Stimulated activated CD4-positive, alpha-beta T cell treated with anti-CD3 and anti-CD28 coated beads, Interleukin-4, amount 100 ng/mL, for 24 hours (primary cell): ENCODE measurements around the gene SLC25A25.
"Not testable (repeated sequence)": the region's sequence is repeated elsewhere in the genome, so short reads cannot be mapped to it uniquely, and the experiment has no call there.

Experiments
- DNase-seq: peaks from one replicate; pipeline ENCODE4 v3.0.0-alpha.2; 2020

The SLC25A25 gene

DNA sequence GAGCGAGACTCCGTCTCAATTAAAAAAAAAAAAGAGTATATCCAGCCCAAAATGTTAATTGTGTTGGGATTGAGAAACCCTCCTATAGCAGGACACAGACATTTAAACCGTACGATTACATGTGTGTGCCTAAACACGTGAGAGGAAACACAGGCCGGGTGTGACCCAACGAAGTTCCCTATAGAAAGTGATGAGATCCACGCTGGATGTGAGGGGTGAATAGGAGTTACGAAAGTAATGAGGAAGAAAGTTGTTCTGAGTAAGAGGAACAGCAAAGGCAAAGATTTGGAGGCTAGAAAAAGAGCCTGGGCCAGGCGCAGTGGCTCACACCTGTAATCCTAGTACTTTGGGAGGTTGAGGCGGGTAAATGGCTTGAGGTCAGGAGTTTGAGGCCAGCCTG lies 14.5 kb upstream of the SLC25A25 start:
- DNase-seq: no peak

DNA sequence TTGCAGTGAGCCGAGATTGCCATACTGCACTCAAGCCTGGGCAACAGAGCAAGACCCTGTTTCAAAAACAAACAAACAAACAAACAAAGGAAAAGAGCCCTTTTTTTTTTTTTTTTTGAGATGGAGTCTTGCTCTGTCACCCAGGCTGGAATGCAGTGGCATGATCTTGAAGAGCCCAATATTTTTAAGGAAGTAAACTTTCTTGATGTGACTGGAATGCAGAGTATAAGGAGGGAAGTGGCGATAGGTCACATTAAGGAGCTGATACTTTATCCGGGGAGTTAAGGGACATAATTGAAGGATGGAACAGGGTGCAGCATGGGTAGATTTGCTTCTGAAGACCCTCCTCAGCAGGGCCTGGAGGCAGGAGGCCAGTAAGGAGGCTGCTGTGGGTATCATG lies 13.9 kb upstream of the SLC25A25 start:
- DNase-seq: no peak

DNA sequence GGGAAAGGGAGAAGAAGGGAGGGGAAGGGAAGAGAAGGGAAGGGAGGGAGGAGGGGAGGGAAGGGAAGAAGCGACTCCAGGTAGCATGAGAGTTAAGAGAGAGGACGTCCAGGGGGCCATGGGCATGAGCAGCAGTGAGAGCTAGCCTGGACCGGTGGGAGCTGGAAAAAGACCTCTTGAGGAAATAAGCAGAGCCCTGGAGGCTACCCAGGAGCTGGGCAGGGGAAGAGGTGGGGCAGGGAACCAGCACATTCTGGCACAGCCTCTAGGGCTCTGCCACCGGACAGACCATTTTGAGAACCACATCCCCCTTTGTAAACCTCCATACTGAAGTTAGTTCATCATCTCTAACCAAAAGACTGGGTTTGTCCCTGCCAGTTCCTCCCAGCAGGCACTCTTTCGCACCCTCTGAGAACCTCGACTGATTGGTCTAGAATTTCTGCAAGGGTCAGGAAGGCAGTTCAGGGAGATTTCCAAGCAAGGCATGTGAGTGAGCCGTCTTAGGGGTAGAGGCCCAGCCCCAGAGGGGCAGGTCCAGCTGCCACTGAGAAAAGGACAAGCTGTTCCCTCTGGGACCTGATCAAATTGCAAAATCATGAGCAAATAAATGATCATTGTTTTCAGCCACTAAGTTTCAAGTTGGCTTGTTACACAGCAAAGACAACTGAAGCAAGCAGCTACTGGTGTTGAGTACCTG lies 12.5 kb upstream of the SLC25A25 start:
- no peak for DNase-seq

DNA sequence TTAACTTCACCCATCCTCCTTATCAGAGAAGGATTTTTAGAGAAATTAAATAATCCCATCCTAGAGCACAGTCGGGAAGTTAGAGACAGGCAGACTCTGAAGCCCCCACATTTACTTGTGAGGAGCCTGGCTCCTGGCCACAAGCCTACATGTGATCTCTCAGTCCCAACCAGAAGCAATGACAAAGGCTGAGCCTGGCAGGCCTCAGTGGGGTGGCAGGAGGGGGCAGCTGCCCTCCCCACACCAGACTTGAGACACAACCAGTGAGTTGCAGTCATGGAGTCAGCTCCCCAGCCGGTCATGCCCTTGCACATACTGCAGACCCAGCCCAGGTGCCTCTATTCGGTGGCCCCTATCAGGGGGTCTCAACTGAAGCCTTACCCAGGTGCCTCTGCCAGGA lies 11.9 kb upstream of the SLC25A25 start:
- no peak for DNase-seq

DNA sequence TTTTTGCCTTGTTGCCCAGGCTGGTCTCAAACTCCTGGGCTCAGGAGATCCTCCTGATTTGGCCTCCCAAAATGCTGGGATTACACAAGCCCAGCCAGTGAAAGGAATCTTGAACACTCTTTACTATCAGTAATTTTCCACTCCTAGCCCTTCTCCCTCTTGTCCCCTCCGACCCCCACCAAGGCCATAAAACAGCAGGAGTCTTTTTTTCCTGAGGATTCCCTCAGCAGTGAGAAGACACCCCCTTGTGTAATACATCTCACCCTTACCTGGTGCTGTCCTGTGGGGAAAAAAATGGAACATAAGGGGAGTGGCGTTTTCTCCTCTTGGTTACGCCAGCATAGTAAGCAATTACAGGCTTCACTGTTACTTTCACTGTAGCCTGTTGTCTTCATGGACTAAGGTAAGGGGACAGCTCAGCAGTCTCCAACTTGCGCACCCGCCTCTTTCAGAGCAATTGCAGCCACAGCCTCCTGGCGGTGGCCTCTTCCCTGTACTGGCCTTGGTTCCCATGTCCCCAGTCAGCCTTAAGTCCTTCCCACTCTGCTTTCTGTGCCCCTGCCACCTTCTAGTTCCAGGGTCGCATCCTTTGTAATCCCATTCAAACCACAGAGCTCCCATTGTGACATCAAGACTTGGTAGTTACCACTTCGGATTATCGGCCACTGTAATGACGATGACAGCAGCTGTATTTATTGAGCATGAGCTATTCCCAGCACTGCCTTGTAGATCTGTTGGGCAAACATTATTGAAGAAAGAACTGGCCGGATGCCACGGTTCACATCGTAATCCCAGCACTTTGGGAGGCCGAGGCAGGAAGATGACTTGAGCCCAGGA lies 10.9 kb upstream of the SLC25A25 start:
- no peak for DNase-seq

DNA sequence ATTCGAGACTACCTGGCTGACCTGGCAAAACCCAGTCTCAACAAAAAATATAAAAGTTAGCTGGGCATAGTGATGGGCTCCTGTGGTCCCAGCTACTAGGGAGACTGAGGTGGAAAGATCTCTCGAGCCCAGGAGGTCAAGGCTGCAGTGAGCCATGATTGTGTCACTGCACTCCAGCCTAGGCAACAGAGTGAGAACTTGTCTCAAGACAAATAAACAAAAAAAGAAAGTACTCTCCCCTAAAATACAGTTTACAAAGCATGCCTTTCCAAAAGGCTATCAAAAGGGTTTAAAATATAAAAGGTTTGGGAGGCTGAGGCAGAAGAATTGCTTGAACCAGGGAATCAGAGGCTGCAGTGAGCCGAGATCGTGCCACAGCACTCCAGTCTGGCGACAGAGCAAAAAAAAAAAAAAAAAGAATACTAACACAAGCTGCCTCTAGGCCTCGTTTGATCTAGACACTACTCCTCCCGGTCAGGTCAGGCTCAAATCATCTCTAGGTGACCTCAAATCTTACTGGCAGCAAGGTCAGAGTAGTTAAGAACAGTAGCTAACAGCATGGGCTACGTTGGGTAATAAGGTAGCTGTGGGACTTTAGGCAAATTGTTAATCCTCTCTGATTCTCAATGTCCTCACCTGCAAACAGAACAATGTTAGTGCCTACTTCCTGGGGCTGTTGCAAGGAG lies 10.2 kb upstream of the SLC25A25 start:
- no peak for DNase-seq

DNA sequence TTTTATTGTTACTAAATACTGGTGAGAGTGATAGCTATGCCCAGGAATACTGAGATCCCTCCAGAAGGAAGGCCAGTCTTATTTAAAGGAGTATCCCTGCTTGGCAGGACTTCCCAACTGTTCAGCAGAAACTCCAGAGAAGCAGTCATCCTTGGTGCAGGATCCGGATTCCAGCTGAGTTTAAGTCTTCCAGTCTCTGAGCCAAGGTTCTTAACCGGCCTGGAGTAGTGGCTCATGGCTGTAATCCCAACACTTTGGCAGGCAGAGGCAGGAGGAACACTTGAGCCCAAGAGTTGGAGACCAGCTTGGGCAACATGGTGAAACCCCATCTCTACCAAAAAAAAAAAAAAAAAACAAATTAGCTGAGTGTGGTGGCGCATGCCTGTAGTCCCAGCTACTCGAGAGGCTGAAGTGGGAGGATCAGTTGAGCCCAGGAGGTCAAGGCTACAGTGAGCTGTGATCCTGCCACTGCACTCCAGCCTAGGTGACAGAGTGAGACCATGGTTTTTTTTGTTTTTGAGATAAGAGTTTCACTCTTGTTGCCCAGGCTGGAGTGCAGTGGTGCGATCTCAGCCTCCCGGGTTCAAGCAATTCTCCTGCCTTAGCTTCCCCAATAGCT lies 8.6 kb upstream of the SLC25A25 start:
- no peak for DNase-seq

DNA sequence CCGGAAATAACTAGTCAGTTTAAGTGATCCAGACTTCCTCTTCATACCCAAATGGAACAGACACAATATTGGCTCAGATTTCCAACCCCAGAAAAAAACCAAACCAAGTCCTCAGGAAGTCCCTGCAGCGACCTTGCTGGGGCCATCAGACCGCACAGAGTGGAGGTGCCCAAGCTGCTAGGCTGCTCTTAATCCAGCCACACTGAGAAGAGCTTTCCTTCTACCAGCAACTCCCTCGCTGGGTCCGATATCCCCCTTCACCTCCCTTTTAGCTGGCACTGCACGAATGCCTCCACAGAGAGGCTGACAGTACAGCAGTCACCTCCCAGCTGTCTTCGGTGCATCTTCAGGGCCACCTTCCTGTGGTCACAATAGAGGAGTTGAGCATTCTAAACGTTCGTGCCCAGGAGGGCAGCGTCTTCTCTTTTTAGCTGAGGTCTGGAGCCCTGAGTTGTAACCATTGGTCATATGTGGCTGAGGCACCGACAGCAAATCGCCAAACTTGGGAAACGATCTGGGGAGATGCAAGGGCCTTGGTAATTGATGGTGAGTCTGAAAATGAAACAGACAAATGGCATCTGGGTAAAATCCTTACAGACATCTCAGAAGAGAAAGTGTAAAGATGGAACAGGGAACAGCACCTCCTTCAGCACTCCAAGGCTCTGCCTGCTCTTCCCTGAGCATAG lies 6.6 kb upstream of the SLC25A25 start:
- no peak for DNase-seq

DNA sequence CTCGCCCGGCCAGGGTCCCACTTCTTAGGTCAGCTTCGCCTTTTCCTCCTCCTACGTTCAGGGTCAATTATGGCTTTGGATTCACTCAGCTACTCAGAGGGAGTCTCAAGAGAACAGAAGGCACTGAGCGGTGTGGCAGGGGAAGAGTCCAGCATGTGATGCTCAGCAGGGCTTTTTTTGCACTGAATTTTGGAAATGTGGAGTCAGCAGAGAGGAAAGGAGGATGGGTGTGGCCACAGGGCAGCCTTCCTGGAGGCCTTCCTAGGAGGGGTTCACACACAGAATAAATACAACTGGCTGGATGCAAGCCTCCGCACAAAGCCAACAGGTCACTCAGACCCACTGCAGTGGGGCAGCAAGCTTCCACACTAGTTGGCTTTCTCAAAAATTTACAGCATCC lies 5.8 kb upstream of the SLC25A25 start:
- DNase-seq: no peak

DNA sequence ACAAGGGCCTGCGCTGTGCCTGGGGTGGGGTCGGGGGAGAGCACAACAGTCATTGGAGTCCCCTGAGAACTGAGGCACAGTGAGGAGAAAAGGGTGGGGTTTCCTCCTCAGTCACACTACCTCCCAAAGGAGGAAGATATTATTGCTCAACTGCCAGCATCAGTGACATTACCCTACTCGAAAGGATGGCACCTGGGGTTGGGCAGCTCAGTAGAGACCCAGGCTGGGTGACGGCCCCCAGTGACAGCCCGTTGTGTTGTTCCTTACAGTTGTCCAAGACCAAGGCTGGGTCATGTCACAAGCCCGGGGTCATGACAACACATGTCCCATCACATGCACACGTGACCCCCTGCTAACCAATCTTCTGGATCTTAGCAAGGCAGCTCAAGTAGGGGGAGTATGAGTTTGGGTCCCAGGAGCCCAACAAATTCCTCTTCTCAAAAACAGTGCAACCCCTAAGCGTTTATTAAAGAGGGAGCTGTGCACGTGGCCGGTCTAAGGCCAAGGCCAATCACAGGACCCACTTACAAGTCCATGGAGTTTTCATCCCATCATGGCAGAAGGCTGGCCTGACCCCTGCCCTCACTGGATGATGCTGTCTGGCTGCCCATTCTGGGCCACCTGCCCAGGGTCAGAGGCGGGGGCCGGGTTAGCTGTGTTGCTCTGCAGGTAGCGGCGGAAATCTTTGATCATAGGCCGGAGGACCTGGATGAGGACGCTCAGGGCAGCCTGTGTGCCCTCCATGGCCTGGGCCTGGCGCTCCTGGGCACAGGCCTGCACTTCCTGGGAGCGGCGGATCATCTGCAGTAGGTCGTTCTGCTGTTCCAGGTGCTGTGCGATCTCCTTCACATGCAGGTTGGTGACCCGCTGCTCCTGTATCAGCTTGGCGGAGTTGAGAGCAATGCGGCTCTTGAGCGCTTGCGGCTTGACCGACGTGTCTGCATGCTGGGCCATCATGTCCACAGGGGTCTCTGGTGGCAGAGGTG lies 4.9 kb upstream of the SLC25A25 start:
- no peak for DNase-seq

DNA sequence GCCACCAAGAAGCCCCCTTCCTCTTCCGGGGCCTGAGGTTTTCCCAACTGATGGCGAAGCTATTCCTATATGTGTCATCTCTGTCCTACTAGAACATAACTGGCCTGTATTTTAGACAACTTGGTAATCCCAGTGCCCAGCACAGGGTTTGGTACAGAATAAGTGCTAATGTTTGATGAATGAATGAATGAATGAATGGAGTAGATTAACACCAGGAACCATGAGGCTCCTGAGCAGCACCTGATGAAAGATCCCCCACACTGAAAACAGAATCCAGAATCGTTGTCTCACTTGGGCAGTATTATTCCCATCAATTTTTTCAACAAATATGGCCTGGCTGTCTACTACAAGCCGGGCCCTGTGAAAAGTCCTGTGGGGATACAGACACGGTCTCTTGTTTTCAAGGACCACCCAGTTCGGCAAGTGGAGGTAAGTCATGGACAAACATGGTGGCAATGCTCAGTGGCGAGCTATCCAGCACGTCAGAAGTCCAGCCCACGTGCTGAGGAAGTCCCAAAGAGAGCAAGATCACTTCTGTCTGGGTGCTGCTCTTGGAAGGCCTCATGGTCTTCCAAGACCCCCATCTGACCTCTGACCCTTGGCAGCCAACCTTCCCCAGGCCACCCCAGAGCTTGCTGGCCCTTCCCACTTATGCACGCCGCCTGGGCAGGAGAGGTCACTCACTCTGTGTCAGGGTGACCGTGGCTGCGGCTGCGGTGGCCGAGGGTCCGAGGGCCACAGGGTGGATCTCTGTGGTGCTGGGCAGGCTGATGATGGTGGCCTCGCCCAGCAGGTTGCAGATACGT lies 1.9 kb upstream of the SLC25A25 start:
- no peak for DNase-seq

DNA sequence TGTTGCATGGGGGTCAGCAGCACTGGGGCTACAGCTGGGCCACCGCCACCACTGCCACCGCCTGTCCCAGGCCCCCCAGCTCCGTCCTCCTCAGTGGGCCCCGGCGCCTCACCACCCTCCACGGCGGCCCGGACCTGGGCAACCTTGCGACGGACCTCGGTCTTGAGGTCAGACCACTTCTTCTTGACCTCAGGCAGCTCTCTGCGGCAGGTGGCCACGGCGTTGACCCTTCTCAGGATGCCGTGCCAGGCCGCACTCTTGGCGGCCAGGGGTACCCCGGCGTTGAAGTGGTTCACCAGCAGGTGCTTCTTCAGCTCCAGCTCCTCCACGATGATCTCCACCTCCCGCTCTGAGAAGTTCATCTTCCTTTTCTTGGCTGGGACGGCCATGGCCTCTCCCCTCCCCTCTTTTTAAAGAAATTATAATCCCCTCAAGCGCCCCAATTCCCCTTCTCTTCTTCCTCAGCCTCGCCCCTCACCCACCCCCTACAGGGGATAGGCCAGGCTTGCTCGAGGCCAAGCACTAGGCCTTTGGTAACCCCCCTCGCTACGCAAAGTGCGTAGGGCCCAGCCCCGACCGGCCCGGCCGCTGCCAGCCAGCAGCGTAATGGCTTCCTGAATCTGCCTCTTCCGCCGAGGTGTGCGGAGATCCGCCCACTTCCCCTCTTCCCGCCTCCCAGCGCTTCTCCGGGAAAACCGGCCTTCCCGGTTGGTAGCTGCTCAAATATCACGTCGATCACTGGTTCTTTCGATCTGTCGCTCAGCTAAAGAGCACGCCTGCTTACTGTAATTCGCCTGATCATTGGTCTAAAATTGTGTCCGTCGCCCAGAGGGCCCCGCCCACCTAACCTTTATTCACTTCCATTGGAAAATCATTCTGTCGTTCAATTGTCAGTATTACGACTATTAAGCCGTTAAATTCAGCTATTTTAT lies 1.1 kb upstream of the SLC25A25 start, which contains the start of gene NAIF1:
Gene NAIF1 (minus strand): TSS at position 608 of the 932 bp plus-strand sequence. CDS start 219 bp downstream, at position 389.
- peak; percentile 97 for DNase-seq

DNA sequence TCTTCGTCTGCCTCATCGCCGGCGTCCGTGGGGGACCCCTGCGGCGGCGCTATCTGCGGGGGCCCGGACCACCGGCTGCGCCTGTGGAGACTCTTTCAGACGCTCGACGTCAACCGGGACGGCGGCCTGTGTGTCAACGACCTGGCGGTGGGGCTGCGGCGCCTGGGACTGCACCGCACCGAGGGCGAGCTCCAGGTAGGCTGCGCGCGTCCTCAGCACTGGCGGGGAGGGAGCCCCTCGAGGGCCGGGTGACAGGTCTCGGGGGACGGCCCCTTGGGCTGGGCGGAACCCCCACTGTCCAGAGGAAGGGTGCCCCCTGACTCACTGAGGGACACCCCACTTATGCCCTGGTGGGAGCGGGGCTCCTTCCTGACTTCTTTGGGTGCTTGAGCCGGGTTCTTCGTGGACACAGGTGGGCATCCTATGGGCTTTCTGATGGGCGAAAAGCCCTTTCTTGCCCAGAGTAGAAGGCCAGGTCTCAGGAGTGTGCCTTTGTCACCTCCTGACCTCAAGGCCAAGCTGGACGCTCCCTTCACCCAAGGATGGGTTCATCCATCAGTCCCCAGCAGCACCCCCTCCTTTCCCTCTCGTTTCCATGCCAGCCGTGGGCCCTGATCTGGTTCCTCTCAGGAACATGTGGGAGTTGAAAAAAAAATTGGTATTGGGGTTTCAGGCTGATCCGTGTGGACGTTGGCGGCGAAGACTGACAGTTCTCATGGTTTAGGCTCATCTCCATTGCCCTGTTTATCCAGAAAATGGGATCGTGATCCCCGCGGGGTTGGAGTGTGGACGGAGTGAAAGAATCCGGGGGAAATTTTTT lies 564 bp downstream of the SLC25A25 start:
- peak; percentile 37 for DNase-seq

DNA sequence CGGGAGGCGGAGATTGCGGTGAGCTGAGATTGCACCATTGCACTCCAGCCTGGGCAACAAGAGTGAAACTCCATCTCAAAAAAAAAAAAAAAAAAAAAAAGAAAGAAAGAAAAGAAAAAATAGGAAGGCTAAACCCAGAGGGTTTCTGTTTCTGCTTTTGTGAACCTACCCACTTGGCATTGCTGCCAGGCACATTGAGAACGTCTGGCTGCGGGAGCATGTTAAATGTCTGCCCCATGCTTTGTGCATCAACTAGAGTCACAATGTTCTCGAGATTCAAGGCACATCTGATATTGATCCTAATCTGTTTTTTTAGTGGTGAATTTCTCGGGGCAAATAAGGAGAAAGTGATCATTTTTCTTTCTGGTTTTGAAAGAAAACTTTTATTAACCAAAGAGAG lies 2.8 kb downstream of the SLC25A25 start:
- no peak for DNase-seq

DNA sequence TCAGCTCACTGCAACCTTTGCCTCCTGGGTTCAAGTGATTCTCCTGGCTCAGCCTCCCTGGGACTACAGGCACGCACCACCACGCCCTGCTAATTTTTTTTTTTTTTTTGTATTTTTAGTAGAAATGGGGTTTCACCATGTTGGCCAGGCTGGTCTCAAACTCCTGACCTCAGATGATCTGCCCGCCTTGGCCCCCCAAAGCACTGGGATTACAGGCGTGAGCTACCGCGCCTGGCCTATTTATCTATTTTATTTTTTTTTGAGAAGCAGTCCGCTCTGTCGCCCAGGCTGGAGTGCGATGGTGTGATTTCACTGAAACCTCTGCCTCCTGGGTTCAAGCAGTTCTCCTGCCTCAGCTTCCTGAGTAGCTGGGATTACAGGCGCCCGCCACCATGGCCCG lies 3.4 kb downstream of the SLC25A25 start:
- not testable (repeated sequence) for DNase-seq

DNA sequence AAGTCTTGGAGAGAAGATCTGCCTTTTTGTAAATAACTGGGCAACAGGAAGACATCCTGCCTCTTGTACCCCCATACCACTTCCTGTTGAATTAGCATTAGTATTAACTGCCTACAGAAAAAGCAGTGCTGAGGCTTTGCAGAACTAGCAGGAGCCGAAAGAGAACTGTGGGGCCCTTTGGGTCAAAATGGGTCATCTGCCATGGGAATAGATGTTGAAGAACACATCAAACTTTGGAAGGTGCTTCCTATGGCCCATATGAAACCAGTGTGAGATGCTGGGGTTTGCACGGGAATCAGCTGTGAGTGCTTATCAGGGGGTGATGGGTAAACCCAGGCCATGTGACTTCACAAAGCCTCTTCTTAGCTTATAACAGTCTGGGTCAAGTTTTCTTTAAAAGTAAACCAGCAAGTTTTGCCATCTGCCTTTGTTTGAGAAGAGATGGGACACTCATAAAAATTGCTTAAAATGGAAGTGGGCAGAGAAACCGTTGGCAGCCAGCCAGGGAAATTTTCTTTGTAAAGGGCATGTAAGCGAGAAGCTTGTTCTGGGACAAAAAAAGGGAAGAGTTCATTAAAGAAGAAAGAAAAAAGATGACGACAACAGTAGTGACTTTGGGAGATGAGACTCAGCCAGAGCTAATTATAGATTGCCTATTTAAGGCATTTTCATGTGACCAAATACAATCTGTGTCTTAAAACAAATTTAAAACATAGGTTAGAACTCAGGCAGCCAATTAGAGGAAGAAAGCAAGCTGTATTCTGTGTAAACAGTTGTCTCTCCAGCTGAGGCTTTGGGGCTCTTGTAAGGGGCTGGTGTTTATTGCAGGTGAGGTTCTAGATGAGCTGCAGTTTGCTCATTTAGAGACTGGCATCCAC lies 4.4 kb downstream of the SLC25A25 start:
- peak; percentile 68 for DNase-seq

DNA sequence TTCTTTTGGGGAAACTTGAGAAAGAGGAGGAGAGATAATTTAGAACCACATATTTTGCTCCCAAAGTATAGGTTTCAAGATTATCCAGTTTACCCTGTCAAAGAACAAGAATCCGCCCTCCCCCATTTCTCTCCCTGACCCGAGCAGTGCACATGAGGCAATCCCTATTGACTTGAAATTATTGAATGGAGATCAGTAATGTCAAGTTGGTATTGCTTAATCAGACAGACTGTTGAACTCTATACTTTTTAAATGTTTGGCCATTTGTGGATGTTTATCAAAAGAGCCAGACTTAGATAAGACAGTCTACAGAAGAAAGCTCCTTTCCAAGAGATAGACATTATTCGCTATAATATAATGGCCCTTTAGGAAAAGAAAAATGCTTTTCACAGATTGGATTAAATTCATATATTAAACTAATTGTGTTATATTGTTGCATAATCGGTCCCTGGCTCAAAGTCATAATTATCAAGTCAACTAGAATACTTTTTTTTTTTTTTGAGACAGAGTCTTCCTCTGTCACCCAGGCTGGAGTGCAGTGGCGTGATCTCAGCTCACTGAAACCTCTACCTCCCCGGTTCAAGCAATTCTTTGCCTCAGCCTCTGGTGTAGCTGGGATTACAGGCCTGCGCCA lies 5.3 kb downstream of the SLC25A25 start:
- DNase-seq: no peak
